Measurements from ENCODE around the gene ST6GAL1.

Gene ST6GAL1

GRCh38 chr3:187086831-187087230 lies 156.5 kb downstream of the ST6GAL1 start:
- H3K36me3 ChIP-seq, result no peaks in the 10 kb centered on the region
- no peaks in the 10 kb centered on the region for H3K27me3 ChIP-seq (ENCODE audit: insufficient read depth, low read depth, severe bottlenecking)
- no peaks in the 10 kb centered on the region for H3K9me3 ChIP-seq (ENCODE audit: severe bottlenecking)
- no peak overlapping the region for H3K27ac ChIP-seq
- no peak for DNase-seq
- no peak overlapping the region for H3K4me3 ChIP-seq (ENCODE audit: low read depth, low read length)
- no peak for TF ChIP-seq CTCF (IDR thresholded peaks at IDR 0.05; ENCODE audit: low read depth, low read length)

- TF ChIP-seq CTCF (IDR thresholded peaks at IDR 0.05; ENCODE audit: low read depth, low read length), result no peak
- Histone ChIP-seq H3K4me3 (ENCODE audit: low read depth, low read length) (no peak overlapping the region), H3K9me3 (ENCODE audit: severe bottlenecking) (no peaks in the 10 kb centered on the region), H3K27ac (no peak overlapping the region), H3K27me3 (ENCODE audit: insufficient read depth, low read depth, severe bottlenecking) (no peaks in the 10 kb centered on the region), H3K36me3 (no peaks in the 10 kb centered on the region)
- DNase-seq, result no peak
Observed at GRCh38 chr3:187088701-187089100, 158.4 kb downstream of the ST6GAL1 start.

GRCh38 chr3:187093320-187093719 lies 163.0 kb downstream of the ST6GAL1 start:
- TF ChIP-seq CTCF (IDR thresholded peaks at IDR 0.05; ENCODE audit: low read depth, low read length), result no peak
- no peak for DNase-seq
- Histone ChIP-seq H3K36me3 (no peaks in the 10 kb centered on the region), H3K4me3 (ENCODE audit: low read depth, low read length) (no peak overlapping the region), H3K9me3 (ENCODE audit: severe bottlenecking) (no peaks in the 10 kb centered on the region), H3K27ac (no peak overlapping the region), H3K27me3 (ENCODE audit: insufficient read depth, low read depth, severe bottlenecking) (no peaks in the 10 kb centered on the region)

GRCh38 chr3:187098923-187099512 lies 168.7 kb downstream of the ST6GAL1 start:
- no peak for DNase-seq
- no peaks in the 10 kb centered on the region for H3K36me3 ChIP-seq
- H3K4me3 ChIP-seq (ENCODE audit: low read depth, low read length), result no peak overlapping the region
- no peak overlapping the region for H3K27ac ChIP-seq
- no peaks in the 10 kb centered on the region for H3K27me3 ChIP-seq (ENCODE audit: insufficient read depth, low read depth, severe bottlenecking)
- no peak for TF ChIP-seq CTCF (IDR thresholded peaks at IDR 0.05; ENCODE audit: low read depth, low read length)
- H3K9me3 ChIP-seq (ENCODE audit: severe bottlenecking), result no peaks in the 10 kb centered on the region

GRCh38 chr3:187101184-187102072 lies 171.1 kb downstream of the ST6GAL1 start:
- Histone ChIP-seq H3K4me3 (ENCODE audit: low read depth, low read length) (no peak overlapping the region), H3K27ac (no peak overlapping the region)
- no peak for DNase-seq

More at GRCh38 chr3:187101184-187102072, 171.1 kb downstream of the ST6GAL1 start:
- Histone ChIP-seq H3K9me3 (ENCODE audit: severe bottlenecking) (no peaks in the 10 kb centered on the region), H3K36me3 (no peaks in the 10 kb centered on the region), H3K27me3 (ENCODE audit: insufficient read depth, low read depth, severe bottlenecking) (no peaks in the 10 kb centered on the region)
- TF ChIP-seq CTCF (IDR thresholded peaks at IDR 0.05; ENCODE audit: low read depth, low read length), result no peak

Measured in WERI-Rb-1 (cell line).